Endothelial cell of umbilical vein (primary cell): ENCODE data around the gene TBC1D17. TPM values are rescaled to one million over a fixed set of nuclear protein-coding genes. Genes with fewer than 3 reads are reported as not detected.

Source experiments
- BruUV-seq: library from RNA; stranded (reverse); fragments of 400-500 nt; replicated peaks from 2 replicates; lab custom pipeline; 2021; lab: Mats Ljungman, UMichigan
- CTCF ChIA-PET: fragments of 300-600, 350-600 bp; sonication (Branson Sonifier 250); formaldehyde crosslinking; loops from one replicate; lab custom pipeline; 2021; ENCODE audit warnings: antibody characterized with exemption, inconsistent platforms; lab: Charles Lee
- POLR2A ChIA-PET: fragments of 300-600, 350-600 bp; sonication (Branson Sonifier 250); formaldehyde crosslinking; loops from one replicate; lab custom pipeline; 2021; ENCODE audit warnings: antibody characterized with exemption, inconsistent platforms; lab: Charles Lee
- DNase-seq: peaks from one replicate; pipeline ENCODE4 v3.0.0-alpha.2; 2011; ENCODE audit warnings: low read depth, low spot score
- FAIRE-seq: peaks from 2 replicates; lab custom pipeline; 2011; peaks lifted over from hg19 to GRCh38; lab: Jason Lieb, UNC
- H2AFZ ChIP-seq: 2 replicates; pipeline ENCODE4 v1.6.0; 2012; ENCODE audit warnings: low read depth, low read length, control low read depth, inconsistent platforms
- H3K27ac ChIP-seq: 2 replicates; pipeline ENCODE4 v1.5.1; 2011; ENCODE audit warnings: low read depth, mild to moderate bottlenecking, control low read depth, low read length, moderate library complexity; ENCODE audit not compliant: insufficient read depth
- H3K27me3 ChIP-seq, 2 experiments: 2 replicates each; pipeline versions ENCODE4 v1.6.0 to v1.6.1; 2011; ENCODE audit warnings: low read length in 2 of 2, mixed read lengths in 1 of 2; ENCODE audit not compliant: control insufficient read depth in 2 of 2, insufficient read depth in 2 of 2
- H3K36me3 ChIP-seq, 2 experiments: 2 replicates in 1 of 2; 3 replicates in 1 of 2; pipeline ENCODE4 v1.5.1; 2011; ENCODE audit warnings: low read length in 2 of 2, mild to moderate bottlenecking in 1 of 2, moderate library complexity in 1 of 2; ENCODE audit not compliant: control insufficient read depth in 2 of 2, insufficient read depth in 2 of 2; ENCODE audit errors: extremely low read depth in 1 of 2
- H3K4me1 ChIP-seq: 3 replicates; pipeline ENCODE4 v1.5.1; 2011; ENCODE audit warnings: mild to moderate bottlenecking, low read length; ENCODE audit not compliant: control insufficient read depth, insufficient read depth; ENCODE audit errors: extremely low read depth
- H3K4me2 ChIP-seq: 2 replicates; pipeline ENCODE4 v1.6.1; 2011; ENCODE audit warnings: low read length, control low read depth, mixed read lengths; ENCODE audit not compliant: insufficient read depth
- H3K4me3 ChIP-seq, 3 experiments: fragments of 200-600 bp in 1 of 3; sonication (generic), shearing (Covaris generic) in 1 of 3; replicated peaks in 1 of 3; 2 replicates each; pipeline ENCODE4 v1.5.1; 2011 to 2016; ENCODE audit warnings: control low read depth in 3 of 3, low read length in 3 of 3, mild to moderate bottlenecking in 2 of 3, inconsistent platforms in 1 of 3, low read depth in 1 of 3, moderate library complexity in 1 of 3; ENCODE audit not compliant: insufficient read depth in 1 of 3
- H3K79me2 ChIP-seq: 2 replicates; pipeline ENCODE4 v1.6.0; 2012; ENCODE audit warnings: low read length, inconsistent platforms; ENCODE audit not compliant: control insufficient read depth, insufficient read depth
- H3K9ac ChIP-seq: replicated peaks from 2 replicates; pipeline ENCODE3; 2011; ENCODE audit warnings: low read length, control low read depth; ENCODE audit not compliant: insufficient read depth; ENCODE audit errors: extremely low read depth
- H3K9me1 ChIP-seq: replicated peaks from 3 replicates; pipeline ENCODE4 v1.6.0; 2011; ENCODE audit warnings: mild to moderate bottlenecking, low read length; ENCODE audit not compliant: control insufficient read depth, insufficient read depth; ENCODE audit errors: extremely low read depth
- H3K9me3 ChIP-seq: replicated peaks from 2 replicates; pipeline ENCODE4 v1.5.1; 2012; ENCODE audit warnings: low read length, inconsistent platforms; ENCODE audit not compliant: control insufficient read depth, insufficient read depth
- H4K20me1 ChIP-seq: replicated peaks from 2 replicates; pipeline ENCODE3; 2011; ENCODE audit warnings: mild to moderate bottlenecking, low read length; ENCODE audit not compliant: control insufficient read depth, insufficient read depth; ENCODE audit errors: extremely low read depth
- EZH2 ChIP-seq: IDR thresholded peaks from 2 replicates; pipeline ENCODE4 v1.6.1; 2012; ENCODE audit warnings: borderline replicate concordance, low read depth, mild to moderate bottlenecking, moderate library complexity, low read length, inconsistent platforms; ENCODE audit not compliant: severe bottlenecking
- FOS ChIP-seq: IDR thresholded peaks from 2 replicates; pipeline ENCODE4 v1.6.1; 2011; ENCODE audit warnings: mild to moderate bottlenecking, low read length, moderate library complexity, borderline replicate concordance; ENCODE audit not compliant: insufficient read depth
- GATA2 ChIP-seq: IDR thresholded peaks from 2 replicates; pipeline ENCODE4 v1.7.0; 2011; ENCODE audit warnings: low read depth, mild to moderate bottlenecking, moderate library complexity, mixed read lengths, low read length; ENCODE audit not compliant: insufficient read length, insufficient read depth
- JUN ChIP-seq: IDR thresholded peaks from 2 replicates; pipeline ENCODE4 v1.6.1; 2011; ENCODE audit warnings: borderline replicate concordance, low read depth; ENCODE audit not compliant: insufficient read length, insufficient read depth
- MYC ChIP-seq: IDR thresholded peaks from one replicate; pipeline ENCODE4 v1.6.1; 2011; ENCODE audit warnings: mild to moderate bottlenecking, low read depth, low read length
- POLR2A ChIP-seq: IDR thresholded peaks from 2 replicates; pipeline ENCODE4 v1.6.1; 2012; ENCODE audit warnings: low read depth, mild to moderate bottlenecking, control low read depth, low read length
- POLR2AphosphoS5 ChIP-seq: IDR thresholded peaks from 2 replicates; pipeline ENCODE4 v1.6.1; 2012; ENCODE audit warnings: low read depth, mild to moderate bottlenecking, control low read depth, low read length, moderate library complexity; ENCODE audit not compliant: insufficient read depth
- dilution Hi-C: fragments of 300-500 bp; cut with MboI; formaldehyde crosslinking; loops from one replicate; pipeline ENCODE4 v1.15.0; 2019; ENCODE audit warnings: low sequenced_read_pairs; ENCODE audit not compliant: extremely low pct_ligation_motif_present
- intact Hi-C: fragments of 100-400 bp; cut with micrococcal nuclease; formaldehyde crosslinking; loops from one replicate; pipeline ENCODE4 v1.10.0; 2022
- polyA plus RNA-seq, 4 experiments: library from polyadenylated mRNA; depleted of rRNA in 3 of 4; stranded (reverse) in 3 of 4; unstranded in 1 of 4; fragments of >200 nt; gene quantifications; 2 replicates each; pipeline versions ENCODE4 v1.2.1 to v1.2.3, GENCODE V29; 2011 to 2012; ENCODE audit warnings: missing spikeins in 1 of 4
- total RNA-seq: library from RNA; stranded (reverse); gene quantifications from 2 replicates; pipeline ENCODE4 v1.2.3, GENCODE V29; 2021
- TF ChIP-seq, protein P1 (sequence below): IDR thresholded peaks from 2 replicates; pipeline ENCODE4 v1.6.1; 2011; ENCODE audit not compliant: insufficient read depth, insufficient read length
- TF ChIP-seq, protein P2 (sequence below), 2 donors: IDR thresholded peaks; 1 replicate in 1 of 2; 2 replicates in 1 of 2; pipeline ENCODE4 v1.5.1; 2011; ENCODE audit warnings: low read length in 2 of 2, mild to moderate bottlenecking in 2 of 2, moderate library complexity in 2 of 2, control low read depth in 1 of 2, inconsistent platforms in 1 of 2, low read depth in 1 of 2; ENCODE audit not compliant: insufficient read depth in 1 of 2; ENCODE audit errors: extremely low read depth in 1 of 2

The TBC1D17 gene
- total and polyA plus RNA-seq, 2 donors (not counting 3 experiments of a cell fraction or from before 2014, with no cell fraction given), result 34.2 to 39.3 TPM

- Histone ChIP-seq H3K9me1 (no peaks in the 10 kb centered on the region), H3K27me3 (no peaks in the 10 kb centered on the region), H3K9me3 (no peaks in the 10 kb centered on the region), H3K79me2 (peaks cover 25% of the 10 kb centered on the region), H4K20me1 (no peaks in the 10 kb centered on the region), H2AFZ (no peak overlapping the region), H3K4me1 (peaks cover 24% of the 10 kb centered on the region), H3K4me3 (no peak overlapping the region), H3K9ac (no peak overlapping the region), H3K36me3 (peaks cover 2 to 38% of the 10 kb centered on the region in 2 experiments), H3K4me2 (no peak overlapping the region), H3K27ac (no peak overlapping the region)
- no peak for TF ChIP-seq POLR2AphosphoS5
- TF ChIP-seq EZH2, result no peak
- TF ChIP-seq GATA2, result no peak
- TF ChIP-seq MYC, result no peak
- TF ChIP-seq FOS, result no peak
- no peak for TF ChIP-seq POLR2A
- TF ChIP-seq, protein P1, sequence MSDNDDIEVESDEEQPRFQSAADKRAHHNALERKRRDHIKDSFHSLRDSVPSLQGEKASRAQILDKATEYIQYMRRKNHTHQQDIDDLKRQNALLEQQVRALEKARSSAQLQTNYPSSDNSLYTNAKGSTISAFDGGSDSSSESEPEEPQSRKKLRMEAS, result no peak
- TF ChIP-seq, protein P2, sequence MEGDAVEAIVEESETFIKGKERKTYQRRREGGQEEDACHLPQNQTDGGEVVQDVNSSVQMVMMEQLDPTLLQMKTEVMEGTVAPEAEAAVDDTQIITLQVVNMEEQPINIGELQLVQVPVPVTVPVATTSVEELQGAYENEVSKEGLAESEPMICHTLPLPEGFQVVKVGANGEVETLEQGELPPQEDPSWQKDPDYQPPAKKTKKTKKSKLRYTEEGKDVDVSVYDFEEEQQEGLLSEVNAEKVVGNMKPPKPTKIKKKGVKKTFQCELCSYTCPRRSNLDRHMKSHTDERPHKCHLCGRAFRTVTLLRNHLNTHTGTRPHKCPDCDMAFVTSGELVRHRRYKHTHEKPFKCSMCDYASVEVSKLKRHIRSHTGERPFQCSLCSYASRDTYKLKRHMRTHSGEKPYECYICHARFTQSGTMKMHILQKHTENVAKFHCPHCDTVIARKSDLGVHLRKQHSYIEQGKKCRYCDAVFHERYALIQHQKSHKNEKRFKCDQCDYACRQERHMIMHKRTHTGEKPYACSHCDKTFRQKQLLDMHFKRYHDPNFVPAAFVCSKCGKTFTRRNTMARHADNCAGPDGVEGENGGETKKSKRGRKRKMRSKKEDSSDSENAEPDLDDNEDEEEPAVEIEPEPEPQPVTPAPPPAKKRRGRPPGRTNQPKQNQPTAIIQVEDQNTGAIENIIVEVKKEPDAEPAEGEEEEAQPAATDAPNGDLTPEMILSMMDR (IDR thresholded peaks at IDR 0.05; ENCODE audit: extremely low read depth in 1 of 2, insufficient read depth in 1 of 2, low read depth in 1 of 2, low read length in 2 of 2), result no peak
- TF ChIP-seq JUN, result no peak
- CTCF ChIA-PET, result no interaction called here
- DNase-seq, result no peak
- dilution Hi-C loops (no loop called here), intact Hi-C loops (no loop called here)
- no peak for FAIRE-seq
- POLR2A ChIA-PET, result no interaction called here
- BruUV-seq, result no TSS peak
These were observed 22.9 kb upstream of the TBC1D17 start for GRCh38 chr19:49854378-49855263.
